ENCODE data around the gene P2RX1. TPM values are rescaled to one million over a fixed set of nuclear protein-coding genes. Genes with fewer than 3 reads are reported as not detected.

The P2RX1 gene
- polyA plus RNA-seq, 1 experiment, result 0.02 TPM

DNA sequence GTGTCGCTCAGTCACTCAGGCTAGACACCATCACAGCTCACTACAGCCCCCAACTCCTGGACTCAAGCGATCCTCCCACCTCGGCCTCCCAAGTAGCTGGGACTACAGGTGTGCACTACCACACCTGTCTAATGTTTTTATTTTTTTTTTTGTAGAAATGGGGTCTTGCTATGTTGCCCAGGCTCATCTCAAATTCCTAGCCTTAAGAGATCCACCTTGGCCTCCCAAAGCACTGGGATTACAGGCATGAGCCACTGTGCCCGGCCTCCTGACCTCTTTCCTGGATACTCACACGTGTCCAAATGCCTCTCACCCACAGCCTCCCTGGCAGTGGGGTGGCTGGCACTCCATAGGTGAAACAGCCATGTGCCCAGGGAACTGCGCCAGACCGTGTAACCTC, 40.9 kb downstream of the P2RX1 start:
- TF ChIP-seq, protein P1, sequence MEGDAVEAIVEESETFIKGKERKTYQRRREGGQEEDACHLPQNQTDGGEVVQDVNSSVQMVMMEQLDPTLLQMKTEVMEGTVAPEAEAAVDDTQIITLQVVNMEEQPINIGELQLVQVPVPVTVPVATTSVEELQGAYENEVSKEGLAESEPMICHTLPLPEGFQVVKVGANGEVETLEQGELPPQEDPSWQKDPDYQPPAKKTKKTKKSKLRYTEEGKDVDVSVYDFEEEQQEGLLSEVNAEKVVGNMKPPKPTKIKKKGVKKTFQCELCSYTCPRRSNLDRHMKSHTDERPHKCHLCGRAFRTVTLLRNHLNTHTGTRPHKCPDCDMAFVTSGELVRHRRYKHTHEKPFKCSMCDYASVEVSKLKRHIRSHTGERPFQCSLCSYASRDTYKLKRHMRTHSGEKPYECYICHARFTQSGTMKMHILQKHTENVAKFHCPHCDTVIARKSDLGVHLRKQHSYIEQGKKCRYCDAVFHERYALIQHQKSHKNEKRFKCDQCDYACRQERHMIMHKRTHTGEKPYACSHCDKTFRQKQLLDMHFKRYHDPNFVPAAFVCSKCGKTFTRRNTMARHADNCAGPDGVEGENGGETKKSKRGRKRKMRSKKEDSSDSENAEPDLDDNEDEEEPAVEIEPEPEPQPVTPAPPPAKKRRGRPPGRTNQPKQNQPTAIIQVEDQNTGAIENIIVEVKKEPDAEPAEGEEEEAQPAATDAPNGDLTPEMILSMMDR (IDR thresholded peaks at IDR 0.05; ENCODE audit: insufficient read depth, low read depth, low read length), result no peak
- CTCF ChIA-PET, result no interaction called here
- Histone ChIP-seq H3K4me3 (ENCODE audit: low read depth, low read length) (no peak overlapping the region), H3K36me3 (ENCODE audit: control insufficient read depth, insufficient read depth, low read length) (peaks cover 31% of the 10 kb centered on the region), H3K27me3 (ENCODE audit: control insufficient read depth, insufficient read depth, low read length) (no peaks in the 10 kb centered on the region)
- DNase-seq (ENCODE audit: low read depth), result no peak
- POLR2A ChIA-PET, result no interaction called here

DNA sequence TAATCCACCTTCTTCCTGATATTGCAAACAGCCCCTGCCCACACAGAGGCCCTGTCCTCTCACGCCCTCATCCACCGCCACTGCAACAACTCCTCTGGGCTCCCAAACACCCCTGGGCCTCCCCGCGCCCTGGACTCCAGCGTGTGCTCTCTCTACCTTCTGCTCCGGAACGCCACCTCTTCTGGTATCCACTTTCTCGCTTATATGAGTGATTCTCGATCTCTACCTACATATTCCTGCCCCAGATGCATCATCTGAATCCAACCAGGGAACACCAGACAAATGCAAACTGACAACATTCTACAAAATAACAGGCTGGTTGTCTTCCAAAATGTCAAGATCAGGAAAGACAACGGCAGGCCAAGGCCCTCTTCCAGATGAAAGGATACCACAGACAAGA, 42.4 kb downstream of the P2RX1 start:
- TF ChIP-seq, protein P1 (IDR thresholded peaks at IDR 0.05; ENCODE audit: insufficient read depth, low read depth, low read length), result no peak

DNA sequence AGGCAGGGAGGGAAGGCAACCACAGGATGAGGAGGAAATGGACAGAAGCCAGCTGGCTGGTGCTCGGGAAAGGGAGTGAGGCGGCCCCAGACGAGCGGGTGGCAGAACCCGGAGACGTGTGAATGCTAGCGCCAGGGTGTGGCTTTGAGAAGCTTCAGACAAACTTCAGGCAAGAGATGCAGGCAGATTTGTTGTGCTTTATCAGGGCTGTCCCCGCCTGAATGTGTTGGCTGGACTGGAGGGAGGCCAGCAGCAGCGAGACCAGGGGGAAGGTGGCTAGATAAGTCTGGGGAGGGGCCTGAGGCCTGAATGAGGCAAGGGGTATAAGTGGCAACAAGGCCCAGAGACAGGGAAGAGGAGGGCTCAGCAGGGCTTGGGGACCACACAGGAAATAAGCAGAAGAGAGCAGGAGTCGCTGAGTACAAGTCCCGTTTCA, 45.4 kb downstream of the P2RX1 start:
- TF ChIP-seq, protein P1 (IDR thresholded peaks at IDR 0.05; ENCODE audit: insufficient read depth, low read depth, low read length), result no peak
- DNase-seq (ENCODE audit: low read depth), result no peak
- peaks cover 22% of the 10 kb centered on the region for H3K36me3 ChIP-seq (ENCODE audit: control insufficient read depth, insufficient read depth, low read length)
- no peaks in the 10 kb centered on the region for H3K27me3 ChIP-seq (ENCODE audit: control insufficient read depth, insufficient read depth, low read length)
- no peak overlapping the region for H3K4me3 ChIP-seq (ENCODE audit: low read depth, low read length)
- ChIA-PET CTCF (no interaction called here), POLR2A (no interaction called here)

More for the DNA sequence above, 42.4 kb downstream of the P2RX1 start:
- DNase-seq (ENCODE audit: low read depth), result no peak
- Histone ChIP-seq H3K4me3 (ENCODE audit: low read depth, low read length) (no peak overlapping the region), H3K27me3 (ENCODE audit: control insufficient read depth, insufficient read depth, low read length) (no peaks in the 10 kb centered on the region), H3K36me3 (ENCODE audit: control insufficient read depth, insufficient read depth, low read length) (peaks cover 31% of the 10 kb centered on the region)
- POLR2A ChIA-PET, result no interaction called here
- CTCF ChIA-PET, result no interaction called here

DNA sequence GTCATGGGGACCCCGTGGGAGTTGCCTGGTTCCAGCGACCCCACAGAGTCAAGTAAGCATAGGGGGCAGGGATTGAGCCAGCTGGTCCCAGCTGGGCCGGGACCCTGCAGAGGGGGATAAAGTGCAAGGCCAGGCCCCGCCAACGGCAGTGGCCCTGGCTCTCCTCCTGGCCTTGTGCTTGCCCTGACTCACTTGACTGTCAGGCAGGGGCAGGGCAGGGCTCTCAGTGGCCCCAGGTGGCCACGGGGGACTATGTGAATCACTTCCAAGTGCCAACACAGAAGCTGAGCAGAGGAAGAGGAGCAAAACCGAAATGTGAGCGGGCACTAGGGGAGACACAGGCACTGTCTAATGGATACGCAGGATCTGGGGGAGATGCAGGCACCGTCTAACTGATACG, 48.7 kb downstream of the P2RX1 start:
- peaks cover 12% of the 10 kb centered on the region for H3K36me3 ChIP-seq (ENCODE audit: control insufficient read depth, insufficient read depth, low read length)
- DNase-seq (ENCODE audit: low read depth), result no peak
- TF ChIP-seq, protein P1 (IDR thresholded peaks at IDR 0.05; ENCODE audit: insufficient read depth, low read depth, low read length), result no peak
- POLR2A ChIA-PET, result no interaction called here
- no peaks in the 10 kb centered on the region for H3K27me3 ChIP-seq (ENCODE audit: control insufficient read depth, insufficient read depth, low read length)
- CTCF ChIA-PET, result no interaction called here
- no peak overlapping the region for H3K4me3 ChIP-seq (ENCODE audit: low read depth, low read length)

DNA sequence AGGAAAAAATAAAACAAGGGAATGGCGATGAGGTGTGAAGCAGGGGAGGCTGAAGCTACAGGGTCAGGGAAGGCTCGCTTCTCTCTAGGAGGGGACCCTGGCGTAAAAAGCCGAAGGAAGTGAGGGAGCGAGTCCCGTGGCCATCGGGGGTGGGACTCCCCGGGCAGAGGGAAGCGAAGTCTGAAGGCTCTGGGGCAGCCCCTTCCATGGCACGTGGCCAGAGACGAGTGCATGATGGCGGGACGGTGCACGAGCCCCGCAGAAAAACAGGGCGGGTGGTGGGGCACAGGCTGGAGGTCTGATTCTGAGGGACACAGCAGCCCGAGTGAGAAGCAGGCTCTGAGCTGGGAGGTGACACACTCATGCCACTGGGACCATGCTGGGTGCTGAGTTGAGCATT, 49.2 kb downstream of the P2RX1 start:
- ChIA-PET CTCF (no interaction called here), POLR2A (no interaction called here)
- H3K36me3 ChIP-seq (ENCODE audit: control insufficient read depth, insufficient read depth, low read length), result peaks cover 8% of the 10 kb centered on the region
- no peak overlapping the region for H3K4me3 ChIP-seq (ENCODE audit: low read depth, low read length)
- no peak for DNase-seq (ENCODE audit: low read depth)
- H3K27me3 ChIP-seq (ENCODE audit: control insufficient read depth, insufficient read depth, low read length), result no peaks in the 10 kb centered on the region
- TF ChIP-seq, protein P1 (IDR thresholded peaks at IDR 0.05; ENCODE audit: insufficient read depth, low read depth, low read length), result no peak

All from BJ (cell line).